MCF 10A (cell line): ENCODE results near the gene TBC1D14. TPM values are rescaled to one million over a fixed set of nuclear protein-coding genes. Genes with fewer than 3 reads are reported as not detected.

Experiments used
- BruUV-seq: library from RNA; stranded (reverse); fragments of 400-500 nt; replicated peaks from 2 replicates; lab custom pipeline; 2021; lab: Mats Ljungman, UMichigan
- CTCF ChIA-PET: fragments of 300-600 bp; sonication (Branson Sonifier 250); formaldehyde crosslinking; extraction: SDS; loops from one replicate; lab custom pipeline; 2021; ENCODE audit warnings: antibody characterized with exemption, inconsistent platforms; lab: Yijun Ruan, JAX
- POLR2A ChIA-PET: fragments of 300-600, 350-650 bp; sonication (Branson Sonifier 250); formaldehyde crosslinking; extraction: SDS; loops from one replicate; lab custom pipeline; 2020; ENCODE audit warnings: antibody characterized with exemption, inconsistent platforms; lab: Yijun Ruan, JAX
- DNase-seq: peaks from one replicate; pipeline ENCODE4 v3.0.0-alpha.2; 2018; ENCODE audit not compliant: unreplicated experiment
- H3K27ac Mint-ChIP-seq: one replicate; pipeline ENCODE4 v1.8.0; 2022; ENCODE audit warnings: mild to moderate bottlenecking, low read depth, mixed read lengths; ENCODE audit not compliant: unreplicated experiment
- H3K27me3 Mint-ChIP-seq: one replicate; pipeline ENCODE4 v1.8.0; 2022; ENCODE audit warnings: mixed read lengths; ENCODE audit not compliant: insufficient read depth, unreplicated experiment
- H3K36me3 Mint-ChIP-seq: one replicate; pipeline ENCODE4 v1.8.0; 2022; ENCODE audit warnings: mild to moderate bottlenecking, moderate library complexity, mixed read lengths; ENCODE audit not compliant: insufficient read depth, unreplicated experiment
- H3K4me1 Mint-ChIP-seq: one replicate; pipeline ENCODE4 v1.8.0; 2022; ENCODE audit warnings: mixed read lengths; ENCODE audit not compliant: insufficient read depth, unreplicated experiment
- H3K4me3 Mint-ChIP-seq: one replicate; pipeline ENCODE4 v1.8.0; 2022; ENCODE audit warnings: mild to moderate bottlenecking, moderate library complexity, mixed read lengths; ENCODE audit not compliant: unreplicated experiment
- H3K9me3 Mint-ChIP-seq: one replicate; pipeline ENCODE4 v1.8.0; 2022; ENCODE audit warnings: mixed read lengths; ENCODE audit not compliant: unreplicated experiment
- intact Hi-C: fragments of 100-400 bp; cut with micrococcal nuclease; formaldehyde crosslinking; loops from 2 replicates; pipeline ENCODE4 v1.14.1; 2022
- total RNA-seq: library from RNA; stranded (reverse); gene quantifications from 2 replicates; pipeline ENCODE4 v1.2.3, GENCODE V29; 2022
- TF ChIP-seq, protein P1 (sequence below): fragments of 200-600 bp; IDR thresholded peaks from one replicate; pipeline ENCODE4 v1.8.0; 2022; ENCODE audit warnings: antibody characterized with exemption, mild to moderate bottlenecking; ENCODE audit not compliant: unreplicated experiment

TBC1D14 gene
- total RNA-seq, 1 experiment from 2014 or later, result 55.1 TPM

DNA sequence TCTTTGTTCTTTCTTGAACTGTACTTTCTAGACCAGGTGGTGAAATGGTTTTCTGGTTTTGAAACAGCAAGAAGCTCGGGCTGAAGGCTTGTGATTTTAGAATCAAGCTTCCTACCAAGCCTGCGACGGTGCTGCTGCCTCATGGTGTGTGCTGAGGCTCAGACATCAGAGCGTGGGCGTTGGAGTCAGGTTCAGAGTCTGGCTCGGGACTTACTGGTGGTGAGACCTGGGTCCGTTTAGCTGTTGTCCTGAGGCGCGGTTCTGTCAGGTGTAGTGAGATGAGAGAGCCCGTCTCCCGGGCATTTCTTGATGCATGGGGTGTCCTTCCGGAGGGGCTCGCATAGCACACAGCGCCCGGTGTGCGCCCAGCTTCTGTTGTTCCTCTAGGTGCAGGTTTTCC lies 113.9 kb downstream of the TBC1D14 start:
- Mint-ChIP-seq H3K27me3 (no peaks in the 10 kb centered on the region), H3K36me3 (peaks cover 65% of the 10 kb centered on the region), H3K27ac (peak overlapping the region; percentile 35), H3K4me3 (no peak overlapping the region), H3K4me1 (peaks cover 11% of the 10 kb centered on the region), H3K9me3 (no peaks in the 10 kb centered on the region)
- TF ChIP-seq, protein P1, sequence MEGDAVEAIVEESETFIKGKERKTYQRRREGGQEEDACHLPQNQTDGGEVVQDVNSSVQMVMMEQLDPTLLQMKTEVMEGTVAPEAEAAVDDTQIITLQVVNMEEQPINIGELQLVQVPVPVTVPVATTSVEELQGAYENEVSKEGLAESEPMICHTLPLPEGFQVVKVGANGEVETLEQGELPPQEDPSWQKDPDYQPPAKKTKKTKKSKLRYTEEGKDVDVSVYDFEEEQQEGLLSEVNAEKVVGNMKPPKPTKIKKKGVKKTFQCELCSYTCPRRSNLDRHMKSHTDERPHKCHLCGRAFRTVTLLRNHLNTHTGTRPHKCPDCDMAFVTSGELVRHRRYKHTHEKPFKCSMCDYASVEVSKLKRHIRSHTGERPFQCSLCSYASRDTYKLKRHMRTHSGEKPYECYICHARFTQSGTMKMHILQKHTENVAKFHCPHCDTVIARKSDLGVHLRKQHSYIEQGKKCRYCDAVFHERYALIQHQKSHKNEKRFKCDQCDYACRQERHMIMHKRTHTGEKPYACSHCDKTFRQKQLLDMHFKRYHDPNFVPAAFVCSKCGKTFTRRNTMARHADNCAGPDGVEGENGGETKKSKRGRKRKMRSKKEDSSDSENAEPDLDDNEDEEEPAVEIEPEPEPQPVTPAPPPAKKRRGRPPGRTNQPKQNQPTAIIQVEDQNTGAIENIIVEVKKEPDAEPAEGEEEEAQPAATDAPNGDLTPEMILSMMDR, result no peak
- intact Hi-C loops, result no loop called here
- CTCF ChIA-PET, result interaction anchor here (1.0 to 1.4 kb wide), 3 partner anchors 12 to 49 kb away, joined by 3 read pairs; no protein-coding TSS in a partner anchor
- BruUV-seq, result no TSS peak
- POLR2A ChIA-PET, result interaction anchor here (1.5 to 4.3 kb wide), 3 partner anchors 18 to 36 kb away, joined by 7 to 41 read pairs (median 20); no protein-coding TSS in a partner anchor
- no peak for DNase-seq

DNA sequence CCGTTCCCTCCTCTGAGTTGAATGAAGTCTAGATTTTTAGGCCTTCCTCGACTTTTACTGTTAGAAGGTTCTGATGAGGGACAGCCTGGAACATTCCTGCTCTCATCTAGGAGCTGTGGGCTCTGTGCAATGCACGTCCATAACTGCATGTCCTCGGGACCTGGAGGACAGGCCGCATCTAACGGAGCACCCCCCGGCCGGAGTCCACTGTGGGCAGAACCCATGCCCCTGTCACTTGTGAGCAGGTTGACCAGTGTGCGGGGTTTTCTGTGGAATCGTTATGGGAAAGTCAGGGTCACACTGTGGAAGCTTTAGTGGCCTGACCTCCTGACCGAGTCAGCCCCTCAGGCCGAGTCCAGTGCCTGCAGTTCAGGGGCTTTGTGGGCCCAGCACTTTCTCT lies 114.3 kb downstream of the TBC1D14 start:
- POLR2A ChIA-PET, result interaction anchor here (1.5 to 4.3 kb wide), 2 partner anchors 19 to 37 kb away, joined by 7 to 41 read pairs; no protein-coding TSS in a partner anchor
- CTCF ChIA-PET, result interaction anchor here (0.7 to 1.4 kb wide), 3 partner anchors 18 to 800 kb away, joined by 3 to 4 read pairs (median 3); no protein-coding TSS in a partner anchor
- DNase-seq, result no peak

DNA sequence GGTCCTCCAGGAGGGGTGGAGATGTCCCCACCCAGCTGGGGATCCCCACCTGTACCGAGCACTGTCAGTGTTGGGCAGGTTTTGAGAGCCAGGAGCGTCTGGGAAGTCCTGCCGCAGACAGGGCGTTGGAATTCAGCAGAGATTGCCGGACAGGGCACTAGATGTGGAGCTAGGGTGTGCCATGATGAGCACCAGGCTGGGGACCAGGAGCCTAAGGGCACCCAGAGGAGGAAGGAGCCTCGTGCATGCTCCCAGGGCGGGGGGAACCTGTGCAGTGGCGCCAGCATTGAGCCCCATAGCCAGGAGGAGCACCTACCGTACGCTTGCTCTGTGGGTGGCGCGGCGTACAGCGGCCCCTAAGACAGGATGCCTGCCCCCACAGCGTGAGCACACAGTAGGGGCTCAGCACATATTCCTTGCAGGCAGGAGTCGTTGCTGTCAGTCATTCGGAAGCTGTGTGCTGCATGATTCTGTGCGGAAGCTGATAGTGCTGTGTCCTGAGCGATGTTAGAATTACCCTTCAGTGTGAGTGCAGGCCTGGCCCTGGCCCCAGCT lies 114.8 kb downstream of the TBC1D14 start:
- Mint-ChIP-seq H3K36me3 (peaks cover 65% of the 10 kb centered on the region), H3K9me3 (no peaks in the 10 kb centered on the region), H3K27me3 (no peaks in the 10 kb centered on the region), H3K27ac (peak overlapping the region; percentile 35), H3K4me3 (no peak overlapping the region), H3K4me1 (peaks cover 11% of the 10 kb centered on the region)
- ChIA-PET POLR2A (interaction anchor here (0.7 kb wide), 1 partner anchor 43 kb away, joined by 3 read pairs; the partner anchor contains the start of gene GRPEL1), CTCF (interaction anchor here (0.6 to 1.4 kb wide), 3 partner anchors 17 to 801 kb away, joined by 3 to 4 read pairs (median 3); no protein-coding TSS in a partner anchor)
- no TSS peak for BruUV-seq
- no peak for DNase-seq
- intact Hi-C loops, result no loop called here
- TF ChIP-seq, protein P1, result no peak

More for the DNA sequence above, 114.3 kb downstream of the TBC1D14 start:
- intact Hi-C loops, result no loop called here
- peaks cover 65% of the 10 kb centered on the region for H3K36me3 Mint-ChIP-seq
- H3K4me3 Mint-ChIP-seq, result no peak overlapping the region
- H3K9me3 Mint-ChIP-seq, result no peaks in the 10 kb centered on the region
- H3K4me1 Mint-ChIP-seq, result peaks cover 11% of the 10 kb centered on the region
- no peaks in the 10 kb centered on the region for H3K27me3 Mint-ChIP-seq
- peak overlapping the region; percentile 35 for H3K27ac Mint-ChIP-seq
- BruUV-seq, result no TSS peak
- TF ChIP-seq, protein P1, result no peak

DNA sequence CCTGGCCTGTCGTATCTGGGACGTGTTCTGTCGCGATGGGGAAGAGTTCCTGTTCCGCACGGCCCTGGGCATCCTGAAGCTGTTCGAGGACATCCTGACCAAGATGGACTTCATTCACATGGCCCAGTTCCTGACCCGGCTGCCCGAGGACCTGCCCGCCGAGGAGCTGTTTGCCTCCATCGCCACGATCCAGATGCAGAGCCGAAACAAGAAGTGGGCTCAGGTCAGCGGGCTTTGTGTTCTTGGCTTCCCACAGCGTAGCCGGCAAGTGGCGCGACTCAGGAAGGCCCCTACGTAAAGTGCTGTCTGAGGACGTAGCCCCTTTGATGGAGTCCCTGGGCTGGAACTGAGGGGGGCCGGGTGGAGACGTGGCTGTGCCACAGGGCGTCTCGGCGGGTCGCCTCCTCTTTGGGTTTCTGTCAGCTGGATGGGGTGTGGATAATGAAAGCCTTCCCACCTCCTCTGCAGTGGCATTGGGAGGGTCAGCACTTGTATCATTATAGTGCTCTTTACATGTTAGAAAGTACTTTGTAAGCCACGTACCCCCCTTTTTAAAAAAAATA lies 115.5 kb downstream of the TBC1D14 start:
- Mint-ChIP-seq H3K27me3 (no peaks in the 10 kb centered on the region), H3K4me1 (peaks cover 11% of the 10 kb centered on the region), H3K36me3 (peaks cover 69% of the 10 kb centered on the region), H3K9me3 (no peaks in the 10 kb centered on the region), H3K4me3 (no peak overlapping the region), H3K27ac (no peak overlapping the region)
- ChIA-PET CTCF (interaction anchor here (0.6 kb wide), 2 partner anchors 21 to 63 kb away, joined by 3 read pairs; no protein-coding TSS in a partner anchor), POLR2A (interaction anchor here (0.7 kb wide), 1 partner anchor 43 kb away, joined by 3 read pairs; the partner anchor contains the start of gene GRPEL1)
- TF ChIP-seq, protein P1, result no peak
- no TSS peak for BruUV-seq
- intact Hi-C loops, result no loop called here
- no peak for DNase-seq
